Uterus (tissue), 4 donors: ENCODE measurements around the gene CGNL1. TPM values are rescaled to one million over a fixed set of nuclear protein-coding genes. Genes with fewer than 3 reads are reported as not detected.

Experiments
- DNase-seq, 2 donors: peaks; one replicate each; pipeline ENCODE4 v3.0.0-alpha.2; 2019 to 2020
- H3K27ac ChIP-seq, 2 donors: fragments of 200-600 bp; sonication (generic); 1 replicate in 1 of 2; 2 replicates in 1 of 2; pipeline ENCODE4 v1.5.1; 2016 to 2018
- H3K27me3 ChIP-seq, 2 donors: fragments of 200-600 bp; sonication (generic); one replicate each; pipeline ENCODE4 v1.5.1; 2018 to 2019; ENCODE audit warnings: control low read depth in 1 of 2
- H3K36me3 ChIP-seq, 2 donors: fragments of 200-600 bp; sonication (generic); one replicate each; pipeline ENCODE4 v1.5.1; 2019; ENCODE audit warnings: control low read depth in 1 of 2
- H3K4me1 ChIP-seq, 2 donors: fragments of 200-600 bp; sonication (generic); one replicate each; pipeline ENCODE4 v1.5.1; 2018 to 2019; ENCODE audit warnings: control low read depth in 1 of 2
- H3K4me3 ChIP-seq, 2 donors: fragments of 200-600 bp; sonication (generic); 1 replicate in 1 of 2; 2 replicates in 1 of 2; pipeline ENCODE4 v1.5.1; 2018 to 2019; ENCODE audit warnings: mild to moderate bottlenecking in 1 of 2
- H3K9me3 ChIP-seq, 2 donors: fragments of 200-600 bp; sonication (generic); one replicate each; pipeline ENCODE4 v1.5.1; 2019; ENCODE audit warnings: control low read depth in 1 of 2
- CTCF ChIP-seq, 4 experiments: fragments of 200-600 bp in 2 of 4; fragments of 450-650 bp in 2 of 4; sonication (generic) in 2 of 4; IDR thresholded peaks; one replicate each; pipeline ENCODE4 v1.5.1; 2016 to 2019; ENCODE audit warnings: antibody characterized with exemption in 4 of 4, mild to moderate bottlenecking in 2 of 4, moderate library complexity in 1 of 4
- POLR2A ChIP-seq, 2 donors: fragments of 450-650 bp; IDR thresholded peaks; one replicate each; pipeline ENCODE4 v1.6.1; 2016; ENCODE audit warnings: antibody characterized with exemption in 2 of 2, mild to moderate bottlenecking in 1 of 2, moderate library complexity in 1 of 2
- intact Hi-C: fragments of 100-400 bp; cut with DNase I; formaldehyde crosslinking; loops from one replicate; pipeline ENCODE4 v1.15.1; 2023; ENCODE audit warnings: low total_unique reads
- total RNA-seq, 4 donors: library from RNA; depleted of rRNA in 3 of 4; stranded (reverse); fragments of >200 nt in 3 of 4; gene quantifications; one replicate each; pipeline versions ENCODE4 v1.1.0 to v1.2.4, GENCODE V29; 2014 to 2023
- donor health status: DM: yes; HTN: yes; CAD: no.

The CGNL1 gene
- total RNA-seq, 4 donors from 2014 or later, result 15.1 to 74.4 (median 31.7) TPM

- Histone ChIP-seq H3K27me3 (no peaks in the 10 kb centered on the region), H3K27ac (no peak overlapping the region), H3K9me3 (no peaks in the 10 kb centered on the region), H3K4me1 (peaks cover 0 to 7% of the 10 kb centered on the region in 2 donors), H3K4me3 (no peak overlapping the region), H3K36me3 (no peaks in the 10 kb centered on the region)
- TF ChIP-seq CTCF (IDR thresholded peaks at IDR 0.05), result no peak
- TF ChIP-seq POLR2A (IDR thresholded peaks at IDR 0.05), result no peak
- intact Hi-C loops, result loop anchor here (5.0 to 10.0 kb wide), 2 partner anchors 184 to 1032 kb away; no protein-coding TSS in a partner anchor
- DNase-seq, result no peak
Observed at GRCh38 chr15:57526615-57527014, 150.3 kb downstream of the CGNL1 start.

GRCh38 chr15:57527382-57528091 lies 151.2 kb downstream of the CGNL1 start:
- peak in 1 of 2 donors; percentile 69 for DNase-seq
- Histone ChIP-seq H3K36me3 (no peaks in the 10 kb centered on the region), H3K4me1 (peaks cover 0 to 7% of the 10 kb centered on the region in 2 donors), H3K27me3 (no peaks in the 10 kb centered on the region), H3K27ac (no peak overlapping the region), H3K9me3 (no peaks in the 10 kb centered on the region), H3K4me3 (no peak overlapping the region)
- no peak for TF ChIP-seq POLR2A (IDR thresholded peaks at IDR 0.05)
- peak; percentile 63 to 87 (median 78) for TF ChIP-seq CTCF (IDR thresholded peaks at IDR 0.05)
- intact Hi-C loops, result loop anchor here (5.0 to 10.0 kb wide), 2 partner anchors 185 to 1033 kb away; no protein-coding TSS in a partner anchor

GRCh38 chr15:57528940-57529565 lies 152.7 kb downstream of the CGNL1 start:
- TF ChIP-seq CTCF (IDR thresholded peaks at IDR 0.05) (no peak), POLR2A (IDR thresholded peaks at IDR 0.05) (no peak)
- peak overlapping the region in 1 of 2 donors; percentile 8 for H3K27ac ChIP-seq
- H3K4me1 ChIP-seq, result peaks cover 0 to 7% of the 10 kb centered on the region in 2 donors
- no peaks in the 10 kb centered on the region for H3K36me3 ChIP-seq
- no peak for DNase-seq
- no peaks in the 10 kb centered on the region for H3K27me3 ChIP-seq
- H3K9me3 ChIP-seq, result no peaks in the 10 kb centered on the region
- H3K4me3 ChIP-seq, result no peak overlapping the region
- intact Hi-C loops, result loop anchor here (5.0 to 10.0 kb wide), 2 partner anchors 187 to 1034 kb away; no protein-coding TSS in a partner anchor

GRCh38 chr15:57529748-57530147 lies 153.4 kb downstream of the CGNL1 start:
- Histone ChIP-seq H3K4me1 (peaks cover 0 to 7% of the 10 kb centered on the region in 2 donors), H3K9me3 (no peaks in the 10 kb centered on the region), H3K36me3 (no peaks in the 10 kb centered on the region), H3K27me3 (no peaks in the 10 kb centered on the region), H3K27ac (peak overlapping the region in 1 of 2 donors; percentile 8), H3K4me3 (no peak overlapping the region)
- intact Hi-C loops, result loop anchor here (5.0 to 10.0 kb wide), 2 partner anchors 187 to 1035 kb away; no protein-coding TSS in a partner anchor
- no peak for DNase-seq
- TF ChIP-seq POLR2A (IDR thresholded peaks at IDR 0.05), result no peak
- TF ChIP-seq CTCF (IDR thresholded peaks at IDR 0.05), result no peak
